Fibroblast of lung (primary cell): ENCODE results near the gene HVCN1. TPM values are rescaled to one million over a fixed set of nuclear protein-coding genes. Genes with fewer than 3 reads are reported as not detected.

Source experiments
- DNase-seq, 2 donors: peaks; one replicate each; pipeline versions ENCODE4 v3.0.0 to v3.0.0-alpha.2; 2010; ENCODE audit warnings: low read depth in 2 of 2
- H2AFZ ChIP-seq: 2 replicates; pipeline ENCODE4 v1.5.1; 2012; ENCODE audit warnings: low read length, control low read depth, inconsistent platforms
- H3K27ac ChIP-seq: 2 replicates; pipeline ENCODE4 v1.5.1; 2011; ENCODE audit warnings: low read length, control low read depth; ENCODE audit not compliant: insufficient read depth
- H3K27me3 ChIP-seq: 2 replicates; pipeline ENCODE4 v1.5.1; 2011; ENCODE audit warnings: mild to moderate bottlenecking, low read length; ENCODE audit not compliant: control insufficient read depth, insufficient read depth
- H3K36me3 ChIP-seq: 2 replicates; pipeline ENCODE4 v1.5.1; 2011; ENCODE audit warnings: low read length; ENCODE audit not compliant: control insufficient read depth, insufficient read depth
- H3K4me1 ChIP-seq: 2 replicates; pipeline ENCODE4 v1.5.1; 2011; ENCODE audit warnings: low read length; ENCODE audit not compliant: control insufficient read depth, insufficient read depth; ENCODE audit errors: extremely low read depth
- H3K4me2 ChIP-seq: 2 replicates; pipeline ENCODE4 v1.5.1; 2011; ENCODE audit warnings: low read length, control low read depth; ENCODE audit not compliant: insufficient read depth; ENCODE audit errors: extremely low read depth
- H3K4me3 ChIP-seq, 4 experiments: fragments of 200-600 bp in 1 of 4; sonication (generic) in 1 of 4; replicated peaks in 1 of 4; 2 replicates each; pipeline ENCODE4 v1.5.1; 2011 to 2016; ENCODE audit warnings: low read length in 4 of 4, low read depth in 3 of 4, mild to moderate bottlenecking in 3 of 4, control low read depth in 2 of 4, inconsistent platforms in 1 of 4, mixed read lengths in 1 of 4; ENCODE audit not compliant: insufficient read depth in 1 of 4; ENCODE audit errors: control extremely low read depth in 1 of 4
- H3K79me2 ChIP-seq: 2 replicates; pipeline ENCODE4 v1.5.1; 2012; ENCODE audit warnings: mild to moderate bottlenecking, low read length, inconsistent platforms; ENCODE audit not compliant: control insufficient read depth, insufficient read depth
- H3K9ac ChIP-seq: 2 replicates; pipeline ENCODE4 v1.5.1; 2011; ENCODE audit warnings: mild to moderate bottlenecking, low read length, control low read depth; ENCODE audit not compliant: insufficient read depth
- H3K9me3 ChIP-seq: 2 replicates; pipeline ENCODE4 v1.5.1; 2012; ENCODE audit warnings: low read depth, low read length; ENCODE audit not compliant: control insufficient read depth, insufficient read depth
- H4K20me1 ChIP-seq: 2 replicates; pipeline ENCODE4 v1.5.1; 2011; ENCODE audit warnings: low read length; ENCODE audit not compliant: control insufficient read depth, insufficient read depth; ENCODE audit errors: extremely low read depth
- CTCF ChIP-seq, 2 donors: IDR thresholded peaks in 1 of 2; conservative IDR thresholded peaks in 1 of 2; 1 replicate in 1 of 2; 2 replicates in 1 of 2; pipeline ENCODE4 v1.5.1; 2011 to 2012; ENCODE audit warnings: low read length in 2 of 2, control low read depth in 1 of 2, inconsistent platforms in 1 of 2, low read depth in 1 of 2, mild to moderate bottlenecking in 1 of 2
- EZH2 ChIP-seq: IDR thresholded peaks from 2 replicates; pipeline ENCODE4 v1.5.1; 2012; ENCODE audit warnings: low read length, control low read depth, mild to moderate bottlenecking; ENCODE audit errors: missing control alignments
- polyA plus RNA-seq, 2 donors: library from polyadenylated mRNA; depleted of rRNA in 1 of 2; stranded (reverse) in 1 of 2; unstranded in 1 of 2; fragments of >200 nt; gene quantifications; 2 replicates each; pipeline ENCODE4 v1.2.1, GENCODE V29; 2011 to 2012; ENCODE audit warnings: missing spikeins in 1 of 2
- total RNA-seq: library from RNA; depleted of rRNA; stranded (reverse); fragments of >200 nt; gene quantifications from 2 replicates; pipeline ENCODE4 v1.2.1, GENCODE V29; 2014

The HVCN1 gene
- total and polyA plus RNA-seq, 2 donors (not counting 1 experiment from before 2014, with no cell fraction given) = 3.6 to 7.4 TPM

- H3K4me2 ChIP-seq = no peak overlapping the region
Measured at GRCh38 chr12:110676171-110676570, 12.7 kb downstream of the HVCN1 start.

GRCh38 chr12:110670161-110670701, 18.7 kb downstream of the HVCN1 start:
- no peak overlapping the region for H2AFZ ChIP-seq
- DNase-seq = no peak
- no peak overlapping the region for H3K27ac ChIP-seq
- no peaks in the 10 kb centered on the region for H3K79me2 ChIP-seq
- no peak for TF ChIP-seq EZH2
- no peak overlapping the region for H3K4me2 ChIP-seq
- no peak overlapping the region for H3K4me3 ChIP-seq
- H3K27me3 ChIP-seq = no peaks in the 10 kb centered on the region
- H3K4me1 ChIP-seq = no peaks in the 10 kb centered on the region
- no peaks in the 10 kb centered on the region for H4K20me1 ChIP-seq
- H3K9me3 ChIP-seq = no peaks in the 10 kb centered on the region
- no peak overlapping the region for H3K9ac ChIP-seq
- no peaks in the 10 kb centered on the region for H3K36me3 ChIP-seq

More at GRCh38 chr12:110676171-110676570, 12.7 kb downstream of the HVCN1 start:
- no peaks in the 10 kb centered on the region for H4K20me1 ChIP-seq
- DNase-seq = no peak
- H3K4me3 ChIP-seq = no peak overlapping the region
- no peaks in the 10 kb centered on the region for H3K79me2 ChIP-seq
- H3K9me3 ChIP-seq = no peaks in the 10 kb centered on the region
- H3K4me1 ChIP-seq = no peaks in the 10 kb centered on the region
- no peak overlapping the region for H2AFZ ChIP-seq
- H3K27me3 ChIP-seq = no peaks in the 10 kb centered on the region
- H3K27ac ChIP-seq = no peak overlapping the region
- TF ChIP-seq EZH2 = no peak
- no peak for TF ChIP-seq CTCF (conservative IDR thresholded peaks at IDR 0.05 in 1 of 2, IDR thresholded peaks at IDR 0.05 in 1 of 2; ENCODE audit: low read depth in 1 of 2, low read length in 2 of 2)
- no peaks in the 10 kb centered on the region for H3K36me3 ChIP-seq
- H3K9ac ChIP-seq = no peak overlapping the region

- Histone ChIP-seq H4K20me1 (no peaks in the 10 kb centered on the region), H3K27ac (no peak overlapping the region), H2AFZ (no peak overlapping the region), H3K4me1 (no peaks in the 10 kb centered on the region), H3K79me2 (no peaks in the 10 kb centered on the region), H3K27me3 (no peaks in the 10 kb centered on the region), H3K4me2 (no peak overlapping the region), H3K36me3 (no peaks in the 10 kb centered on the region), H3K9me3 (no peaks in the 10 kb centered on the region), H3K4me3 (no peak overlapping the region), H3K9ac (no peak overlapping the region)
- no peak for DNase-seq
- TF ChIP-seq EZH2 (no peak), CTCF (conservative IDR thresholded peaks at IDR 0.05 in 1 of 2, IDR thresholded peaks at IDR 0.05 in 1 of 2; ENCODE audit: low read depth in 1 of 2, low read length in 2 of 2) (no peak)
Measured at GRCh38 chr12:110669193-110669502, 19.8 kb downstream of the HVCN1 start.
